ENCODE measurements around the gene ITIH3.

- TF ChIP-seq CTCF (IDR thresholded peaks at IDR 0.05) (no peak), POLR2A (IDR thresholded peaks at IDR 0.05) (no peak), EP300 (IDR thresholded peaks at IDR 0.05) (no peak)
Observed at GRCh38 chr3:52769786-52770455, 24.7 kb upstream of the ITIH3 start.

Data from ovary (tissue), 3 donors.